ENCODE data around the gene MUC4.

The MUC4 gene, protein sequence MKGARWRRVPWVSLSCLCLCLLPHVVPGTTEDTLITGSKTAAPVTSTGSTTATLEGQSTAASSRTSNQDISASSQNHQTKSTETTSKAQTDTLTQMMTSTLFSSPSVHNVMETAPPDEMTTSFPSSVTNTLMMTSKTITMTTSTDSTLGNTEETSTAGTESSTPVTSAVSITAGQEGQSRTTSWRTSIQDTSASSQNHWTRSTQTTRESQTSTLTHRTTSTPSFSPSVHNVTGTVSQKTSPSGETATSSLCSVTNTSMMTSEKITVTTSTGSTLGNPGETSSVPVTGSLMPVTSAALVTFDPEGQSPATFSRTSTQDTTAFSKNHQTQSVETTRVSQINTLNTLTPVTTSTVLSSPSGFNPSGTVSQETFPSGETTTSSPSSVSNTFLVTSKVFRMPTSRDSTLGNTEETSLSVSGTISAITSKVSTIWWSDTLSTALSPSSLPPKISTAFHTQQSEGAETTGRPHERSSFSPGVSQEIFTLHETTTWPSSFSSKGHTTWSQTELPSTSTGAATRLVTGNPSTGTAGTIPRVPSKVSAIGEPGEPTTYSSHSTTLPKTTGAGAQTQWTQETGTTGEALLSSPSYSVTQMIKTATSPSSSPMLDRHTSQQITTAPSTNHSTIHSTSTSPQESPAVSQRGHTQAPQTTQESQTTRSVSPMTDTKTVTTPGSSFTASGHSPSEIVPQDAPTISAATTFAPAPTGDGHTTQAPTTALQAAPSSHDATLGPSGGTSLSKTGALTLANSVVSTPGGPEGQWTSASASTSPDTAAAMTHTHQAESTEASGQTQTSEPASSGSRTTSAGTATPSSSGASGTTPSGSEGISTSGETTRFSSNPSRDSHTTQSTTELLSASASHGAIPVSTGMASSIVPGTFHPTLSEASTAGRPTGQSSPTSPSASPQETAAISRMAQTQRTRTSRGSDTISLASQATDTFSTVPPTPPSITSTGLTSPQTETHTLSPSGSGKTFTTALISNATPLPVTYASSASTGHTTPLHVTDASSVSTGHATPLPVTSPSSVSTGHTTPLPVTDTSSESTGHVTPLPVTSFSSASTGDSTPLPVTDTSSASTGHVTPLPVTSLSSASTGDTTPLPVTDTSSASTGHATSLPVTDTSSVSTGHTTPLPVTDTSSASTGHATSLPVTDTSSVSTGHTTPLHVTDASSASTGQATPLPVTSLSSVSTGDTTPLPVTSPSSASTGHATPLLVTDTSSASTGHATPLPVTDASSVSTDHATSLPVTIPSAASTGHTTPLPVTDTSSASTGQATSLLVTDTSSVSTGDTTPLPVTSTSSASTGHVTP (N-terminal part only)

DNA sequence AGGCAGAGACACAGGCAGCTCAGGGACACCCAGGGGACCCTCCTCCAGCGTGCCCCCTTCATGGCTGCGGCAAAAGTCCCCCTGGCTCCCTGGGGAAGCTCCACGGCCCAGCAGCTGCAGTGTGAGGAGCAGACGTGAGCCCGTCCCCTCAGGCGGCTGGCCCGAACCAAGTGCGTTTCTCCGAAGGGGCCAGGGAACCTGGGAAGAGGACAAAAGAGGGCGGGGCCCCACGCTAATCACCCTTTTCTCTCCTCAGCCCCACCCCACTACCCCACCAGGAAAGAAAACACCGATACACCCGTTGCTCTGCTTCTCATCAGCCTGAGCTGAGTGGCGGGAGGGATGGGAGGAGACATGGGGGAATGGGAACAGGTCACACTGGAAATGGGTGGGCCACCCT is at the start of gene MUC4:
MUC4 (minus strand) TSS at position 174 of the 400 bp plus-strand sequence; CDS start at position 62, 112 bp downstream.
- TF ChIP-seq, protein P1, sequence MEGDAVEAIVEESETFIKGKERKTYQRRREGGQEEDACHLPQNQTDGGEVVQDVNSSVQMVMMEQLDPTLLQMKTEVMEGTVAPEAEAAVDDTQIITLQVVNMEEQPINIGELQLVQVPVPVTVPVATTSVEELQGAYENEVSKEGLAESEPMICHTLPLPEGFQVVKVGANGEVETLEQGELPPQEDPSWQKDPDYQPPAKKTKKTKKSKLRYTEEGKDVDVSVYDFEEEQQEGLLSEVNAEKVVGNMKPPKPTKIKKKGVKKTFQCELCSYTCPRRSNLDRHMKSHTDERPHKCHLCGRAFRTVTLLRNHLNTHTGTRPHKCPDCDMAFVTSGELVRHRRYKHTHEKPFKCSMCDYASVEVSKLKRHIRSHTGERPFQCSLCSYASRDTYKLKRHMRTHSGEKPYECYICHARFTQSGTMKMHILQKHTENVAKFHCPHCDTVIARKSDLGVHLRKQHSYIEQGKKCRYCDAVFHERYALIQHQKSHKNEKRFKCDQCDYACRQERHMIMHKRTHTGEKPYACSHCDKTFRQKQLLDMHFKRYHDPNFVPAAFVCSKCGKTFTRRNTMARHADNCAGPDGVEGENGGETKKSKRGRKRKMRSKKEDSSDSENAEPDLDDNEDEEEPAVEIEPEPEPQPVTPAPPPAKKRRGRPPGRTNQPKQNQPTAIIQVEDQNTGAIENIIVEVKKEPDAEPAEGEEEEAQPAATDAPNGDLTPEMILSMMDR (IDR thresholded peaks at IDR 0.05; ENCODE audit: unreplicated experiment in 3 of 3), result no peak
- peaks cover 57% of the 10 kb centered on the region for H3K27me3 Mint-ChIP-seq (ENCODE audit: low read depth)
- peak within 1 kb of the TSS in 1 of 3 experiments; percentile 2 for H3K27ac Mint-ChIP-seq
- H3K36me3 Mint-ChIP-seq (ENCODE audit: low read depth), result no peaks in the 10 kb centered on the region
- no peaks in the 10 kb centered on the region for H3K9me3 Mint-ChIP-seq
- peaks cover under 1% of the 10 kb centered on the region for H3K4me1 Mint-ChIP-seq
- H3K4me3 Mint-ChIP-seq, result no peak within 1 kb of the TSS

DNA sequence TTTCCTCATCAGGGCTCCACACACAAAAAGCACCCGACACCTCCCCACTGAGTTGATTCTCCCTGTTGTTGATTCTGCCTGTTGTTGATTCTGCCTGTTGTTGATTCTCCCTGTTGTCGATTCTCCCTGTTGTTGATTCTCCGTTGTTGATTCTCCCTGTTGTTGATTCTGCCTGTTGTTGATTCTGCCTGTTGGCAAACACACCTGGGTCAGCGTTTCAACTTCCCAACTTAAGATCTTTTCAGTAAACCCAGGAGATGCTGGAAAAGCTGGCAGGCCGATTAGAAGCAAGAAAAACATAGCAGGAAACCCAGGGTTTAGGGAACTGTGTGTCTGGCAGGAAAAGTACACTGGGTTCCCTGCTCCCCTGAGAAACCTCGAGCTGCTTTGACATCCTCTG is 48.7 kb upstream of the MUC4 start:
- no peak overlapping the region for H3K27ac Mint-ChIP-seq
- H3K4me3 Mint-ChIP-seq, result no peak overlapping the region
- peaks cover 9% of the 10 kb centered on the region for H3K36me3 Mint-ChIP-seq (ENCODE audit: low read depth)
- TF ChIP-seq, protein P1 (IDR thresholded peaks at IDR 0.05; ENCODE audit: unreplicated experiment in 3 of 3), result no peak
- H3K4me1 Mint-ChIP-seq, result peaks cover 17% of the 10 kb centered on the region
- peaks cover 14% of the 10 kb centered on the region for H3K27me3 Mint-ChIP-seq (ENCODE audit: low read depth)
- no peaks in the 10 kb centered on the region for H3K9me3 Mint-ChIP-seq

DNA sequence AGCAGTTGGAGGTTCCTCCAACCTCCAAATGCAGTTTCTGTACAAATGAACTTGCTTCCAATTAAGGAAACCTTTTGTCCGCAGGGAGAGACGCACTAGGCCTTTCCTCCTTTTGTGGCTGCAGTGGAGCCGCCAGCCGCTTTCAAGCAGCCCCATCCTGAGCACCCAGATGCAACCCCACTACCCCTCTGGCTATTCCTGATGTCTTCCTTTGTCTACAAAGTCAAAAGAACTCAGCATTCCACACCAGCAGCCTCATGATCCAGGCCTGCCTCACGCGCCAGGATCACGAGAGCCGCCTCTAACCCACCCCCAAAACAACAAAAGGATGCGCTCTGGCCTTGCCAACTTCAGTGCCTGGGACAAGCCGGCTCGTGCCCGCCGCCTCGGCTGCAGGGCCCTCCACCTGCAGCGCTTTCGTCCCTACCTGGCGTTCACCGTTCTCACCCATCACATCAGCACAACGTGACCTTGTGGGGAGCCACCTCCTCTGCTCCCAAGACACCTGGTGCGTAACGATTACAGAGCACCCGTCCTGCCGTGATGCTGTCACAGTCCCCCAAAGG is 48.2 kb upstream of the MUC4 start:
- Mint-ChIP-seq H3K9me3 (no peaks in the 10 kb centered on the region), H3K4me3 (no peak overlapping the region), H3K27ac (no peak overlapping the region), H3K4me1 (peaks cover 17% of the 10 kb centered on the region), H3K36me3 (ENCODE audit: low read depth) (peaks cover 7% of the 10 kb centered on the region), H3K27me3 (ENCODE audit: low read depth) (peaks cover 14% of the 10 kb centered on the region)
- TF ChIP-seq, protein P1 (IDR thresholded peaks at IDR 0.05; ENCODE audit: unreplicated experiment in 3 of 3), result no peak

DNA sequence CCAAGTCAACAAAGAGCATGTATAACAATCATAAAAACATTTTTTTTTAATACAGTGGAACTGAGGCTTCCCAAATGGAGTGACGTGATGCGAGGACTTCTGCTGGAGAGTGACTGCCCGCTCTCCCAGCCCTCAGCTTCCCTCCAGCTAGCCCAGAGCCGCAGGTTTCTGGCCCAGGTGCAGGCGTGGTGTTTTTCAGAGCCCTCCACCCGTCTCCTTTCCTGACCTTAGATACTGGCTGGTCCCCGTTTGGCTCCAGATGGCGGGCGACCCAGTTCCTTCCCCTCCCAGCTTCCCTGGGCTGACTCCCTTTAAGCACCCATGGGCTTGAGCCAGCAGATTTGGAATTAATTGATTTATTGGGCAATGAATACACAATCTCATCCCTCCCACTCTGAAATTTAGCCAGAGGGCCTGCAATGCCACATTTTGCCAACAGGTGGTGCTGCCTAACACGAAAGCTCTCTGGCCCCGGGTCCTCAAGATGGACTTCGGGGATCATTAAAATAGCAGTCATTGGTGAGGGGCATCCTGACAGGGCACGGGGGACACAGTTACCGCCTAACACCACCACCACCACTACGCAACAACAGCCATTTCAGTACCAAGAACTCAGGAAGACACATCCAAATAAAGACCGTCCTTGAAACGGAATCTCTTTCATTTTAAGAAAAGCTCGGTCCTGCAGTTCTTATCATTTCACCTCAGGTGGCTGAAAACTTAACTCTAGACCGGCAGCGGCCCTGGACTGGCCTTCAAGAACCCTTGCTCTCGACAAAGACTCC is 47.5 kb upstream of the MUC4 start:
- Mint-ChIP-seq H3K9me3 (no peaks in the 10 kb centered on the region), H3K27me3 (ENCODE audit: low read depth) (peaks cover 14% of the 10 kb centered on the region), H3K4me1 (peaks cover 17% of the 10 kb centered on the region), H3K27ac (no peak overlapping the region), H3K4me3 (no peak overlapping the region), H3K36me3 (ENCODE audit: low read depth) (peaks cover 5% of the 10 kb centered on the region)
- TF ChIP-seq, protein P1 (IDR thresholded peaks at IDR 0.05; ENCODE audit: unreplicated experiment in 3 of 3), result peak; percentile 85 to 93 (median 93)
